Panc1 (cell line): ENCODE data around the gene SMAP1.

Experiments used
- POLR2AphosphoS5 ChIP-seq: IDR thresholded peaks from 2 replicates; pipeline ENCODE4 v1.6.1; 2012; ENCODE audit warnings: mild to moderate bottlenecking, low read depth, low read length, moderate library complexity
- SIN3A ChIP-seq: IDR thresholded peaks from 2 replicates; pipeline ENCODE4 v1.6.1; 2012; ENCODE audit warnings: low read depth, mild to moderate bottlenecking, low read length, moderate library complexity, borderline replicate concordance; ENCODE audit not compliant: insufficient read depth
- TCF7L2 ChIP-seq: IDR thresholded peaks from 2 replicates; pipeline ENCODE4 v1.6.1; 2011; ENCODE audit warnings: mild to moderate bottlenecking, low read depth, low read length, inconsistent platforms
- TF ChIP-seq, protein P1 (sequence below): fragments of 450-650 bp; IDR thresholded peaks from 2 replicates; pipeline ENCODE4 v1.5.1; 2017; ENCODE audit warnings: mild to moderate bottlenecking
- TF ChIP-seq, protein P2 (sequence below), 2 experiments: IDR thresholded peaks; 2 replicates each; pipeline ENCODE4 v1.6.1; 2011 to 2012; ENCODE audit warnings: low read depth in 2 of 2, control low read depth in 1 of 2, low read length in 1 of 2, mild to moderate bottlenecking in 1 of 2, moderate library complexity in 1 of 2; ENCODE audit not compliant: insufficient read depth in 1 of 2

DNA sequence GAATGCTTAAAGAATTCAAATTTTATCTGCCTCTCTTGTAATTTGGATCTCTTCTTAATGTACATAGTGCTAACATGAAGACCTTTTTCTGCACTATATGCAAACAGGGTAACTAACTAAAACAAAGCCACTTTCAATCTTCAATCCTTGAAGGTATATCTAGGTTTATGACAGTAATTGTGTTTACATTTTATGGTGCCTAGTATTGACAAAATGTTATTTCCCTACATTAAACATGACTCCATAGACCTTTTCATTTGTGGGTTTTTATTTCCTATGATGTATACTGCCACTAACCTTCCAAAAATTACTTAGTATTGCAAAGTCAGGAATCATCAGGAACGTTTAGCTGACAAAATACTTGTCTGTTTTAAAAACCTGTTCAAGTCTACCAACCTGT, 193.2 kb downstream of the SMAP1 start:
- no peak for TF ChIP-seq POLR2AphosphoS5
- TF ChIP-seq SIN3A, result no peak
- TF ChIP-seq, protein P1, sequence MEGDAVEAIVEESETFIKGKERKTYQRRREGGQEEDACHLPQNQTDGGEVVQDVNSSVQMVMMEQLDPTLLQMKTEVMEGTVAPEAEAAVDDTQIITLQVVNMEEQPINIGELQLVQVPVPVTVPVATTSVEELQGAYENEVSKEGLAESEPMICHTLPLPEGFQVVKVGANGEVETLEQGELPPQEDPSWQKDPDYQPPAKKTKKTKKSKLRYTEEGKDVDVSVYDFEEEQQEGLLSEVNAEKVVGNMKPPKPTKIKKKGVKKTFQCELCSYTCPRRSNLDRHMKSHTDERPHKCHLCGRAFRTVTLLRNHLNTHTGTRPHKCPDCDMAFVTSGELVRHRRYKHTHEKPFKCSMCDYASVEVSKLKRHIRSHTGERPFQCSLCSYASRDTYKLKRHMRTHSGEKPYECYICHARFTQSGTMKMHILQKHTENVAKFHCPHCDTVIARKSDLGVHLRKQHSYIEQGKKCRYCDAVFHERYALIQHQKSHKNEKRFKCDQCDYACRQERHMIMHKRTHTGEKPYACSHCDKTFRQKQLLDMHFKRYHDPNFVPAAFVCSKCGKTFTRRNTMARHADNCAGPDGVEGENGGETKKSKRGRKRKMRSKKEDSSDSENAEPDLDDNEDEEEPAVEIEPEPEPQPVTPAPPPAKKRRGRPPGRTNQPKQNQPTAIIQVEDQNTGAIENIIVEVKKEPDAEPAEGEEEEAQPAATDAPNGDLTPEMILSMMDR, result no peak
- TF ChIP-seq, protein P2, sequence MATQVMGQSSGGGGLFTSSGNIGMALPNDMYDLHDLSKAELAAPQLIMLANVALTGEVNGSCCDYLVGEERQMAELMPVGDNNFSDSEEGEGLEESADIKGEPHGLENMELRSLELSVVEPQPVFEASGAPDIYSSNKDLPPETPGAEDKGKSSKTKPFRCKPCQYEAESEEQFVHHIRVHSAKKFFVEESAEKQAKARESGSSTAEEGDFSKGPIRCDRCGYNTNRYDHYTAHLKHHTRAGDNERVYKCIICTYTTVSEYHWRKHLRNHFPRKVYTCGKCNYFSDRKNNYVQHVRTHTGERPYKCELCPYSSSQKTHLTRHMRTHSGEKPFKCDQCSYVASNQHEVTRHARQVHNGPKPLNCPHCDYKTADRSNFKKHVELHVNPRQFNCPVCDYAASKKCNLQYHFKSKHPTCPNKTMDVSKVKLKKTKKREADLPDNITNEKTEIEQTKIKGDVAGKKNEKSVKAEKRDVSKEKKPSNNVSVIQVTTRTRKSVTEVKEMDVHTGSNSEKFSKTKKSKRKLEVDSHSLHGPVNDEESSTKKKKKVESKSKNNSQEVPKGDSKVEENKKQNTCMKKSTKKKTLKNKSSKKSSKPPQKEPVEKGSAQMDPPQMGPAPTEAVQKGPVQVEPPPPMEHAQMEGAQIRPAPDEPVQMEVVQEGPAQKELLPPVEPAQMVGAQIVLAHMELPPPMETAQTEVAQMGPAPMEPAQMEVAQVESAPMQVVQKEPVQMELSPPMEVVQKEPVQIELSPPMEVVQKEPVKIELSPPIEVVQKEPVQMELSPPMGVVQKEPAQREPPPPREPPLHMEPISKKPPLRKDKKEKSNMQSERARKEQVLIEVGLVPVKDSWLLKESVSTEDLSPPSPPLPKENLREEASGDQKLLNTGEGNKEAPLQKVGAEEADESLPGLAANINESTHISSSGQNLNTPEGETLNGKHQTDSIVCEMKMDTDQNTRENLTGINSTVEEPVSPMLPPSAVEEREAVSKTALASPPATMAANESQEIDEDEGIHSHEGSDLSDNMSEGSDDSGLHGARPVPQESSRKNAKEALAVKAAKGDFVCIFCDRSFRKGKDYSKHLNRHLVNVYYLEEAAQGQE (IDR thresholded peaks at IDR 0.05; ENCODE audit: insufficient read depth in 1 of 2, low read depth in 2 of 2, low read length in 1 of 2), result no peak
- TF ChIP-seq TCF7L2, result no peak
